Measurements from ENCODE around the gene PPP1R36. TPM values are rescaled to one million over a fixed set of nuclear protein-coding genes. Genes with fewer than 3 reads are reported as not detected.

PPP1R36 gene
- polyA plus RNA-seq, 3 donors, result 0.38 TPM; not detected in 2

- Mint-ChIP-seq H3K4me1 (peaks cover 3% of the 10 kb centered on the region), H3K27ac (no peak overlapping the region)
Observed at GRCh38 chr14:64602826-64603225, 53.1 kb downstream of the PPP1R36 start.

DNA sequence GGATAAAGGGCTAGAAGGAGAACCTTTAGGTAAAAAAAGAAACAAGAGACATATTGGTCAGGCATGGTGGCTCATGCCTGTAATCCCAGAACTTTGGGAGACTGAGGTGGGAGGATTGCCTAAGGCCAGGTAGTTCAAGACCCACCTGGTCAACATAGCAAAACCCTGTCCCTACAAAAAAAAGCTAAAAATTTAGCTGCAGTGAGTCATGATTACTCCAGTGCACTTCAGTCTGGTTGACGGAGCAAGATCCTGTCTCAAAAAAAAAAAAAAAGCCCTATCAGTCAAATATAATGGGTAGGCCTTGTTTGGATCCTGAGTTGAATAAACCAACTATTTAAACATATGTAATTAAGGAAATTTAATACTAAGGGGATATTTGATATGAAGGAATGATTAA is 54.2 kb downstream of the PPP1R36 start:
- H3K4me1 ChIP-seq (ENCODE audit: control insufficient read depth in 1 of 2, insufficient read depth in 2 of 2, low read length in 2 of 2), result no peaks in the 10 kb centered on the region
- peaks cover 0 to 9% (median 6%) of the 10 kb centered on the region in 7 donors for H3K9me3 Mint-ChIP-seq
- H3K27me3 ChIP-seq (ENCODE audit: control insufficient read depth in 2 of 2, insufficient read depth in 2 of 2, low read length in 2 of 2), result peaks cover 0 to 6% of the 10 kb centered on the region in 2 donors
- no peak for DNase-seq
- H4K20me1 ChIP-seq (ENCODE audit: insufficient read depth, low read length), result no peaks in the 10 kb centered on the region
- no peaks in the 10 kb centered on the region for H3K9me3 ChIP-seq (replicated peaks in 1 of 2; ENCODE audit: control insufficient read depth in 1 of 2, insufficient read depth in 1 of 2, low read length in 2 of 2)
- H3K36me3 ChIP-seq (replicated peaks in 1 of 2; ENCODE audit: control insufficient read depth in 1 of 2, insufficient read depth in 2 of 2, low read length in 2 of 2), result no peaks in the 10 kb centered on the region
- no peak overlapping the region for H3K4me2 ChIP-seq (replicated peaks; ENCODE audit: extremely low read depth, low read length, poor library complexity, severe bottlenecking)
- H3K27ac Mint-ChIP-seq, result no peak overlapping the region
- no peak overlapping the region for H3K4me3 Mint-ChIP-seq
- no peak overlapping the region for H3K27ac ChIP-seq (ENCODE audit: low read depth in 1 of 2, low read length in 2 of 2)
- peaks cover 3% of the 10 kb centered on the region for H3K4me1 Mint-ChIP-seq
- intact Hi-C loops (cut with micrococcal nuclease), result no loop called here
- no peaks in the 10 kb centered on the region for H3K36me3 Mint-ChIP-seq
- no peak for TF ChIP-seq CTCF (IDR thresholded peaks at IDR 0.05)
- H3K79me2 ChIP-seq (ENCODE audit: insufficient read depth, low read length), result no peaks in the 10 kb centered on the region
- no peak overlapping the region for H3K9ac ChIP-seq (ENCODE audit: insufficient read depth, low read length, poor library complexity, severe bottlenecking)
- H2AFZ ChIP-seq (ENCODE audit: insufficient read depth, low read depth, low read length, poor library complexity, severe bottlenecking), result no peak overlapping the region
- no peak overlapping the region for H3K4me3 ChIP-seq (replicated peaks in 1 of 3; ENCODE audit: low read depth in 2 of 3, low read length in 3 of 3)
- H3K27me3 Mint-ChIP-seq (ENCODE audit: low read depth in 3 of 3), result peaks cover 12 to 34% (median 19%) of the 10 kb centered on the region in 3 donors
- no CpG with 5 or more reads among the region's 1 CpG for WGBS (ENCODE audit: insufficient coverage)

More at GRCh38 chr14:64602826-64603225, 53.1 kb downstream of the PPP1R36 start:
- no peak overlapping the region for H3K9ac ChIP-seq (ENCODE audit: insufficient read depth, low read length, poor library complexity, severe bottlenecking)
- no peak overlapping the region for H3K27ac ChIP-seq (ENCODE audit: low read depth in 1 of 2, low read length in 2 of 2)
- 100% methylated on average over 1 of the region's 2 CpGs for WGBS (ENCODE audit: insufficient coverage)
- H3K27me3 ChIP-seq (ENCODE audit: control insufficient read depth in 2 of 2, insufficient read depth in 2 of 2, low read length in 2 of 2), result peaks cover 3 to 6% of the 10 kb centered on the region in 2 donors
- Mint-ChIP-seq H3K4me3 (peak overlapping the region in 1 of 2 donors; percentile 28), H3K36me3 (no peaks in the 10 kb centered on the region), H3K27me3 (ENCODE audit: low read depth in 3 of 3) (peaks cover 12 to 33% (median 17%) of the 10 kb centered on the region in 3 donors), H3K9me3 (peaks cover 0 to 9% (median 6%) of the 10 kb centered on the region in 7 donors)
- H3K4me3 ChIP-seq (replicated peaks in 1 of 3; ENCODE audit: low read depth in 2 of 3, low read length in 3 of 3), result no peak overlapping the region
- no peak for TF ChIP-seq CTCF (IDR thresholded peaks at IDR 0.05)
- no peaks in the 10 kb centered on the region for H3K79me2 ChIP-seq (ENCODE audit: insufficient read depth, low read length)
- DNase-seq, result no peak
- H4K20me1 ChIP-seq (ENCODE audit: insufficient read depth, low read length), result no peaks in the 10 kb centered on the region
- intact Hi-C loops (cut with micrococcal nuclease), result no loop called here
- no peak overlapping the region for H2AFZ ChIP-seq (ENCODE audit: insufficient read depth, low read depth, low read length, poor library complexity, severe bottlenecking)
- H3K4me2 ChIP-seq (replicated peaks; ENCODE audit: extremely low read depth, low read length, poor library complexity, severe bottlenecking), result no peak overlapping the region
- no peaks in the 10 kb centered on the region for H3K4me1 ChIP-seq (ENCODE audit: control insufficient read depth in 1 of 2, insufficient read depth in 2 of 2, low read length in 2 of 2)
- no peaks in the 10 kb centered on the region for H3K36me3 ChIP-seq (replicated peaks in 1 of 2; ENCODE audit: control insufficient read depth in 1 of 2, insufficient read depth in 2 of 2, low read length in 2 of 2)
- no peaks in the 10 kb centered on the region for H3K9me3 ChIP-seq (replicated peaks in 1 of 2; ENCODE audit: control insufficient read depth in 1 of 2, insufficient read depth in 1 of 2, low read length in 2 of 2)
